Psoas muscle (tissue), 8 donors: ENCODE measurements around the gene ME3. TPM values are rescaled to one million over a fixed set of nuclear protein-coding genes. Genes with fewer than 3 reads are reported as not detected.

Source experiments
- ATAC-seq, 4 donors: fragments of 200-7000 bp; cut with Tn5 transposase; one replicate each; pipeline ENCODE4 v1.9.1; 2020; ENCODE audit warnings: moderate library complexity in 3 of 4, mild to moderate bottlenecking in 2 of 4
- DNase-seq, 2 donors: peaks; one replicate each; pipeline ENCODE4 v3.0.0-alpha.2; 2020
- H3K27ac ChIP-seq: fragments of 200-600 bp; one replicate; pipeline ENCODE4 v1.8.0; 2022
- H3K27me3 ChIP-seq, 3 donors: fragments of 200-600 bp in 1 of 3; one replicate each; pipeline versions ENCODE4 v1.6.1 to v1.8.0; 2013 to 2022; ENCODE audit warnings: low read length in 2 of 3, mild to moderate bottlenecking in 2 of 3, moderate library complexity in 1 of 3; ENCODE audit not compliant: insufficient read depth in 3 of 3
- H3K36me3 ChIP-seq, 2 donors: fragments of 200-600 bp in 1 of 2; one replicate each; pipeline versions ENCODE4 v1.6.1 to v1.8.0; 2013 to 2022; ENCODE audit warnings: low read depth in 1 of 2, mild to moderate bottlenecking in 1 of 2, moderate library complexity in 1 of 2; ENCODE audit not compliant: insufficient read depth in 1 of 2
- H3K4me1 ChIP-seq: fragments of 200-600 bp; one replicate; pipeline ENCODE4 v1.8.0; 2022
- H3K4me3 ChIP-seq: fragments of 200-600 bp; one replicate; pipeline ENCODE4 v1.8.0; 2022; ENCODE audit warnings: mild to moderate bottlenecking
- H3K9me3 ChIP-seq: fragments of 200-600 bp; one replicate; pipeline ENCODE4 v1.8.0; 2022
- CTCF ChIP-seq: fragments of 200-600 bp; IDR thresholded peaks from one replicate; pipeline ENCODE4 v1.8.0; 2022; ENCODE audit warnings: antibody characterized with exemption
- WGBS, 3 donors: extraction: QIAGEN DNeasy Blood & Tissue Kit; methylation state at CpG; one replicate each; pipeline versions ENCODE4 v1.1.6 to v1.1.7; 2013; 5-methylcytosine and 5-hydroxymethylcytosine counted together
- intact Hi-C, 2 donors: fragments of 100-400 bp; cut with DNase I; formaldehyde crosslinking; loops; one replicate each; pipeline versions ENCODE4 v1.11.0 to v1.14.2; 2022
- polyA plus RNA-seq, 3 donors: library from polyadenylated mRNA; stranded (reverse); fragments of 200-250 nt; gene quantifications; one replicate each; pipeline ENCODE4 v1.2.3, GENCODE V29; 2013
- total RNA-seq, 4 donors: library from RNA; stranded (reverse); fragmentation: NEBNext Ultra II Directional in 2 of 4; extraction: Animal tissue kit (Norgen Biotek cat#: 25700) in 2 of 4; gene quantifications; one replicate each; pipeline versions ENCODE4 v1.2.1 to v1.2.4, GENCODE V29; 2021 to 2023
- donor health status: healthy with polysubstance abuse.
- donor health status: DM: no; HTN: no; CAD: no; lungs with moderate emphysema.
- donor health status: Bipolar disorder and iron deficiency.
- donor health status: healthy.
- donor health status: DM: yes; HTN: yes; CAD: no.
- donor health status: DM: no; HTN: no; CAD: no.
- donor health status: DM: no; HTN: no; CAD: no.
- donor health status: DM: yes; HTN: yes; CAD: no.

ME3 gene
- total and polyA plus RNA-seq, 7 donors, result 5.1 to 19.5 (median 11.2) TPM

GRCh38 chr11:86415026-86415425 lies 257.4 kb downstream of the ME3 start:
- intact Hi-C loops, result no loop called here
- Histone ChIP-seq H3K9me3 (no peaks in the 10 kb centered on the region), H3K27me3 (no peaks in the 10 kb centered on the region), H3K36me3 (no peaks in the 10 kb centered on the region), H3K4me1 (no peaks in the 10 kb centered on the region), H3K27ac (no peak overlapping the region), H3K4me3 (no peak overlapping the region)
- 71 to 86% (median 80%) methylated on average over 4 of the region's 4 CpGs for WGBS, 3 donors
- TF ChIP-seq CTCF, result no peak
- no peak for ATAC-seq
- no peak for DNase-seq

GRCh38 chr11:86414032-86414431 lies 258.4 kb downstream of the ME3 start:
- Histone ChIP-seq H3K27ac (no peak overlapping the region), H3K4me3 (no peak overlapping the region), H3K36me3 (no peaks in the 10 kb centered on the region), H3K9me3 (no peaks in the 10 kb centered on the region), H3K27me3 (no peaks in the 10 kb centered on the region), H3K4me1 (no peaks in the 10 kb centered on the region)
- ATAC-seq (no peak), DNase-seq (no peak)
- TF ChIP-seq CTCF, result no peak
- WGBS, 3 donors, result 95 to 98% (median 98%) methylated on average over 2 of the region's 2 CpGs
- intact Hi-C loops, result no loop called here

GRCh38 chr11:86408845-86409244 lies 263.6 kb downstream of the ME3 start:
- no peak for DNase-seq
- Histone ChIP-seq H3K36me3 (no peaks in the 10 kb centered on the region), H3K4me1 (no peaks in the 10 kb centered on the region), H3K27me3 (no peaks in the 10 kb centered on the region), H3K4me3 (no peak overlapping the region), H3K27ac (no peak overlapping the region), H3K9me3 (no peaks in the 10 kb centered on the region)
- no peak for ATAC-seq
- no peak for TF ChIP-seq CTCF
- intact Hi-C loops, result no loop called here

GRCh38 chr11:86403458-86403857 lies 269.0 kb downstream of the ME3 start:
- Histone ChIP-seq H3K4me1 (no peaks in the 10 kb centered on the region), H3K9me3 (no peaks in the 10 kb centered on the region), H3K27ac (no peak overlapping the region), H3K27me3 (no peaks in the 10 kb centered on the region), H3K4me3 (no peak overlapping the region), H3K36me3 (no peaks in the 10 kb centered on the region)
- WGBS, 3 donors, result 74 to 84% (median 74%) methylated on average over 1 of the region's 1 CpG
- TF ChIP-seq CTCF, result no peak
- ATAC-seq, result no peak
- no peak for DNase-seq
- intact Hi-C loops, result no loop called here

GRCh38 chr11:86398106-86398505 lies 274.3 kb downstream of the ME3 start:
- DNase-seq, result no peak
- no peaks in the 10 kb centered on the region for H3K27me3 ChIP-seq
- H3K36me3 ChIP-seq, result no peaks in the 10 kb centered on the region
- 94 to 95% (median 94%) methylated on average over 3 of the region's 3 CpGs for WGBS, 3 donors
- H3K9me3 ChIP-seq, result no peaks in the 10 kb centered on the region
- intact Hi-C loops, result no loop called here
- H3K27ac ChIP-seq, result no peak overlapping the region
- no peak for TF ChIP-seq CTCF
- ATAC-seq, result no peak
- no peak overlapping the region for H3K4me3 ChIP-seq
- H3K4me1 ChIP-seq, result peaks cover 3% of the 10 kb centered on the region
